Uterus (tissue), 4 donors: ENCODE measurements around the gene WDR49. TPM values are rescaled to one million over a fixed set of nuclear protein-coding genes. Genes with fewer than 3 reads are reported as not detected.
A peak's percentile ranks its signal among the peaks of the same experiment; 100 is the strongest.

Experiments used
- DNase-seq, 2 donors: peaks; one replicate each; pipeline ENCODE4 v3.0.0-alpha.2; 2019 to 2020
- H3K27ac ChIP-seq, 2 donors: fragments of 200-600 bp; sonication (generic); 1 replicate in 1 of 2; 2 replicates in 1 of 2; pipeline ENCODE4 v1.5.1; 2016 to 2018
- H3K27me3 ChIP-seq, 2 donors: fragments of 200-600 bp; sonication (generic); one replicate each; pipeline ENCODE4 v1.5.1; 2018 to 2019; ENCODE audit warnings: control low read depth in 1 of 2
- H3K36me3 ChIP-seq, 2 donors: fragments of 200-600 bp; sonication (generic); one replicate each; pipeline ENCODE4 v1.5.1; 2019; ENCODE audit warnings: control low read depth in 1 of 2
- H3K4me1 ChIP-seq, 2 donors: fragments of 200-600 bp; sonication (generic); one replicate each; pipeline ENCODE4 v1.5.1; 2018 to 2019; ENCODE audit warnings: control low read depth in 1 of 2
- H3K4me3 ChIP-seq, 2 donors: fragments of 200-600 bp; sonication (generic); 1 replicate in 1 of 2; 2 replicates in 1 of 2; pipeline ENCODE4 v1.5.1; 2018 to 2019; ENCODE audit warnings: mild to moderate bottlenecking in 1 of 2
- H3K9me3 ChIP-seq, 2 donors: fragments of 200-600 bp; sonication (generic); one replicate each; pipeline ENCODE4 v1.5.1; 2019; ENCODE audit warnings: control low read depth in 1 of 2
- POLR2A ChIP-seq, 2 donors: fragments of 450-650 bp; IDR thresholded peaks; one replicate each; pipeline ENCODE4 v1.6.1; 2016; ENCODE audit warnings: antibody characterized with exemption in 2 of 2, mild to moderate bottlenecking in 1 of 2, moderate library complexity in 1 of 2
- intact Hi-C: fragments of 100-400 bp; cut with DNase I; formaldehyde crosslinking; loops from one replicate; pipeline ENCODE4 v1.15.1; 2023; ENCODE audit warnings: low total_unique reads
- total RNA-seq, 4 donors: library from RNA; depleted of rRNA in 3 of 4; stranded (reverse); fragments of >200 nt in 3 of 4; gene quantifications; one replicate each; pipeline versions ENCODE4 v1.1.0 to v1.2.4, GENCODE V29; 2014 to 2023
- TF ChIP-seq, protein P1 (sequence below), 4 experiments: fragments of 200-600 bp in 2 of 4; fragments of 450-650 bp in 2 of 4; sonication (generic) in 2 of 4; IDR thresholded peaks; one replicate each; pipeline ENCODE4 v1.5.1; 2016 to 2019; ENCODE audit warnings: antibody characterized with exemption in 4 of 4, mild to moderate bottlenecking in 2 of 4, moderate library complexity in 1 of 4
- donor health status: DM: yes; HTN: yes; CAD: no.

The WDR49 gene
- total RNA-seq = 10 to 100 TPM in 2 of 4 donors, 1 to 10 TPM in 2; 1.7 to 23.1 (median 6.5) TPM

- no peak within 1 kb of the TSS for H3K4me3 ChIP-seq
- H3K4me1 ChIP-seq = no peaks in the 10 kb centered on the region
- TF ChIP-seq POLR2A (IDR thresholded peaks at IDR 0.05) = no peak
- TF ChIP-seq, protein P1, sequence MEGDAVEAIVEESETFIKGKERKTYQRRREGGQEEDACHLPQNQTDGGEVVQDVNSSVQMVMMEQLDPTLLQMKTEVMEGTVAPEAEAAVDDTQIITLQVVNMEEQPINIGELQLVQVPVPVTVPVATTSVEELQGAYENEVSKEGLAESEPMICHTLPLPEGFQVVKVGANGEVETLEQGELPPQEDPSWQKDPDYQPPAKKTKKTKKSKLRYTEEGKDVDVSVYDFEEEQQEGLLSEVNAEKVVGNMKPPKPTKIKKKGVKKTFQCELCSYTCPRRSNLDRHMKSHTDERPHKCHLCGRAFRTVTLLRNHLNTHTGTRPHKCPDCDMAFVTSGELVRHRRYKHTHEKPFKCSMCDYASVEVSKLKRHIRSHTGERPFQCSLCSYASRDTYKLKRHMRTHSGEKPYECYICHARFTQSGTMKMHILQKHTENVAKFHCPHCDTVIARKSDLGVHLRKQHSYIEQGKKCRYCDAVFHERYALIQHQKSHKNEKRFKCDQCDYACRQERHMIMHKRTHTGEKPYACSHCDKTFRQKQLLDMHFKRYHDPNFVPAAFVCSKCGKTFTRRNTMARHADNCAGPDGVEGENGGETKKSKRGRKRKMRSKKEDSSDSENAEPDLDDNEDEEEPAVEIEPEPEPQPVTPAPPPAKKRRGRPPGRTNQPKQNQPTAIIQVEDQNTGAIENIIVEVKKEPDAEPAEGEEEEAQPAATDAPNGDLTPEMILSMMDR (IDR thresholded peaks at IDR 0.05) = no peak
- DNase-seq = no peak
- H3K36me3 ChIP-seq = no peaks in the 10 kb centered on the region
- H3K27ac ChIP-seq = no peak within 1 kb of the TSS
- H3K9me3 ChIP-seq = no peaks in the 10 kb centered on the region
- no peaks in the 10 kb centered on the region for H3K27me3 ChIP-seq
- intact Hi-C loops = no loop called here
These were observed at the start of gene WDR49 for GRCh38 chr3:167653760-167654159. Gene WDR49 (minus strand): TSS chr3:167653942. CDS start chr3:167653425, 517 bp downstream.

DNA sequence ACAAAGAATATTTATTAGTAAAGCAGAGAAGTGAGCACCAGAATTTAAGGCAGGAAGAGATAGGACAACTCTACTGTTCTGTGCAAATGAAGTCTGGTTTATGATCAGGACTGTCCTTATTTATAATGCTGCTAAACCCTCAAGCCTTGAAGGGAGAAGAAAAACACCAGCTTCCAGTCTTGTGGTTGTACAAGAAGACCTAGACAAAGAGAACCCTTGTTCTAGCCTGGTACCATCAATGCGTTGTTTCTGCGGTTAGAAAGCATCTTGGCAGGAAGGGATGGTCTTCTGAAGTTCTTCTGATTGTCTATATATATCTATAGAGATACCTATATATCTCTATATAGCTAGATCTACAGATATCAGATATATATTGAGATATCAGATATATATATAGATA lies 47.2 kb upstream of the WDR49 start:
- H3K9me3 ChIP-seq = no peaks in the 10 kb centered on the region
- H3K4me1 ChIP-seq = no peaks in the 10 kb centered on the region
- no peaks in the 10 kb centered on the region for H3K27me3 ChIP-seq
- intact Hi-C loops = no loop called here
- no peaks in the 10 kb centered on the region for H3K36me3 ChIP-seq
- H3K27ac ChIP-seq = no peak overlapping the region
- TF ChIP-seq, protein P1 (IDR thresholded peaks at IDR 0.05) = no peak
- no peak for TF ChIP-seq POLR2A (IDR thresholded peaks at IDR 0.05)
- DNase-seq = no peak
- H3K4me3 ChIP-seq = no peak overlapping the region

- no peaks in the 10 kb centered on the region for H3K27me3 ChIP-seq
- no peak overlapping the region for H3K4me3 ChIP-seq
- no peak for DNase-seq
- TF ChIP-seq, protein P1 (IDR thresholded peaks at IDR 0.05) = no peak
- no peak for TF ChIP-seq POLR2A (IDR thresholded peaks at IDR 0.05)
- intact Hi-C loops = no loop called here
- no peaks in the 10 kb centered on the region for H3K9me3 ChIP-seq
- no peaks in the 10 kb centered on the region for H3K4me1 ChIP-seq
- H3K27ac ChIP-seq = no peak overlapping the region
- H3K36me3 ChIP-seq = no peaks in the 10 kb centered on the region
These were observed 46.3 kb upstream of the WDR49 start for GRCh38 chr3:167700046-167700445.

GRCh38 chr3:167694121-167694520 lies 40.4 kb upstream of the WDR49 start:
- H3K27ac ChIP-seq = no peak overlapping the region
- no peaks in the 10 kb centered on the region for H3K36me3 ChIP-seq
- TF ChIP-seq POLR2A (IDR thresholded peaks at IDR 0.05) = no peak
- TF ChIP-seq, protein P1 (IDR thresholded peaks at IDR 0.05) = no peak
- H3K4me3 ChIP-seq = no peak overlapping the region
- H3K9me3 ChIP-seq = no peaks in the 10 kb centered on the region
- no peaks in the 10 kb centered on the region for H3K4me1 ChIP-seq
- H3K27me3 ChIP-seq = no peaks in the 10 kb centered on the region
- DNase-seq = no peak
- intact Hi-C loops = no loop called here

DNA sequence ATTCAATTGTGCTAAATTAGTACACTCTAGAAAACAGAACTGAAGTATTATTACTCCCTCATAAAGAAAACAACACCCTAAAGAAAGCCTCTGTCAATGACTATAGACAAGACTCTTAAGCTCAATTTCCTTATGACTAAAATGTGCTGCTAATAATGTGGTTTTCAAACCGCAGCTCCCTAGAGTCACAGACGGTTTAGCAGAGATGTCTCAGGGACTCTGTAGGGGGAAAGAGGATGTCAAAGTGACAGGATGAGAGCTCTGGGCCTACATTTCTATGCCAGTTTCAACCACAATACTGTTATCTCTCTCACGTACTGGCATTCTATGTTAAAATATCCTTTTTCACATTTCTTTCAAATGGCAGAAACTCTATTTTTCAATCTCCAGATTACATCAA lies 37.6 kb upstream of the WDR49 start:
- no peaks in the 10 kb centered on the region for H3K4me1 ChIP-seq
- no peaks in the 10 kb centered on the region for H3K27me3 ChIP-seq
- H3K9me3 ChIP-seq = no peaks in the 10 kb centered on the region
- no peak for DNase-seq
- no peaks in the 10 kb centered on the region for H3K36me3 ChIP-seq
- intact Hi-C loops = no loop called here
- no peak overlapping the region for H3K4me3 ChIP-seq
- H3K27ac ChIP-seq = no peak overlapping the region
- TF ChIP-seq POLR2A (IDR thresholded peaks at IDR 0.05) = no peak

GRCh38 chr3:167684388-167684993 lies 30.7 kb upstream of the WDR49 start:
- H3K27me3 ChIP-seq = no peaks in the 10 kb centered on the region
- TF ChIP-seq, protein P1 (IDR thresholded peaks at IDR 0.05) = peak; percentile 43 to 60 (median 48)
- TF ChIP-seq POLR2A (IDR thresholded peaks at IDR 0.05) = no peak

More at GRCh38 chr3:167684388-167684993, 30.7 kb upstream of the WDR49 start:
- DNase-seq = peak in 1 of 2 donors; percentile 31
- Histone ChIP-seq H3K4me1 (no peaks in the 10 kb centered on the region), H3K27ac (no peak overlapping the region), H3K9me3 (no peaks in the 10 kb centered on the region), H3K4me3 (no peak overlapping the region), H3K36me3 (no peaks in the 10 kb centered on the region)
- intact Hi-C loops = no loop called here
